ENCODE measurements around the gene CAPN2. TPM values are rescaled to one million over a fixed set of nuclear protein-coding genes. Genes with fewer than 3 reads are reported as not detected.

The CAPN2 gene
- total and polyA plus RNA-seq, 2 experiments from 2014 or later, result 8.4 to 17.8 TPM

GRCh38 chr1:223731133-223731770, 18.9 kb downstream of the CAPN2 start (continued):
- TF ChIP-seq REST (IDR thresholded peaks at IDR 0.05; ENCODE audit: unreplicated experiment) (no peak), ETS1 (IDR thresholded peaks at IDR 0.05) (no peak), EZH2phosphoT487 (IDR thresholded peaks at IDR 0.05; ENCODE audit: unreplicated experiment) (no peak), CTCF (conservative IDR thresholded peaks at IDR 0.05; ENCODE audit: low read depth in 2 of 2) (no peak), ZNF331 (CRISPR knock-in tag; IDR thresholded peaks at IDR 0.05; ENCODE audit: low read depth) (no peak), POLR2AphosphoS5 (IDR thresholded peaks at IDR 0.05; ENCODE audit: low read depth) (no peak), EZH2 (IDR thresholded peaks at IDR 0.05; ENCODE audit: low read depth, unreplicated experiment) (no peak), STAT1 (IDR thresholded peaks at IDR 0.05; ENCODE audit: unreplicated experiment) (no peak), NANOG (IDR thresholded peaks at IDR 0.05; ENCODE audit: borderline replicate concordance) (no peak)

- Histone ChIP-seq H2AFZ (no peak overlapping the region), H3K4me2 (peak overlapping the region; percentile 64; the same call in 1 of the 2 replicates), H3K36me3 (ENCODE audit: insufficient read depth) (no peaks in the 10 kb centered on the region), H4K20me1 (replicated peaks; ENCODE audit: insufficient read depth) (no peaks in the 10 kb centered on the region; the same call in 1 of the 2 replicates), H3K27me3 (ENCODE audit: insufficient read depth) (peaks cover 56% of the 10 kb centered on the region), H3K27ac (ENCODE audit: low read depth) (no peak overlapping the region), H3K79me2 (replicated peaks; ENCODE audit: insufficient read depth) (no peaks in the 10 kb centered on the region), H3K9me2 (ENCODE audit: insufficient read depth) (peaks cover 10% of the 10 kb centered on the region), H3K4me3 (no peak overlapping the region), H3F3A (replicated peaks; ENCODE audit: low read depth) (no peaks in the 10 kb centered on the region), H3K4me1 (ENCODE audit: insufficient read depth) (peaks cover 36% of the 10 kb centered on the region)
- Mint-ChIP-seq H3K27me3 (ENCODE audit: insufficient read depth, low read depth, poor library complexity) (peaks cover 58% of the 10 kb centered on the region), H3K4me1 (peaks cover 49% of the 10 kb centered on the region), H3K36me3 (ENCODE audit: low read depth) (peaks cover 9% of the 10 kb centered on the region), H3K9me3 (no peaks in the 10 kb centered on the region; the same call in 2 of the 3 replicates), H3K27ac (no peak overlapping the region), H3K4me3 (no peak overlapping the region)
- DNase-seq (ENCODE audit: low spot score) (no peak), ATAC-seq (peak; percentile 19; the same call in 2 of the 3 replicates)
- TF ChIP-seq STAT1 (IDR thresholded peaks at IDR 0.05; ENCODE audit: unreplicated experiment) (no peak), POLR2AphosphoS5 (IDR thresholded peaks at IDR 0.05; ENCODE audit: low read depth) (no peak), CREB1 (CRISPR knock-in tag; IDR thresholded peaks at IDR 0.05; ENCODE audit: low read depth) (no peak), CTCF (conservative IDR thresholded peaks at IDR 0.05; ENCODE audit: low read depth in 2 of 2) (no peak), ZNF331 (CRISPR knock-in tag; IDR thresholded peaks at IDR 0.05; ENCODE audit: low read depth) (no peak), EZH2phosphoT487 (IDR thresholded peaks at IDR 0.05; ENCODE audit: unreplicated experiment) (no peak), REST (IDR thresholded peaks at IDR 0.05; ENCODE audit: unreplicated experiment) (no peak), ZNF114 (CRISPR knock-in tag; IDR thresholded peaks at IDR 0.05) (no peak)
These were observed 20.9 kb downstream of the CAPN2 start for GRCh38 chr1:223732993-223733798.
